Mucosa of descending colon (tissue), 3 donors: ENCODE measurements around the gene CSPG4. TPM values are rescaled to one million over a fixed set of nuclear protein-coding genes. Genes with fewer than 3 reads are reported as not detected.
"Not testable (repeated sequence)": the region's sequence is repeated elsewhere in the genome, so short reads cannot be mapped to it uniquely, and the experiment has no call there.

Experiments used
- ATAC-seq: fragments of 200-7000 bp; cut with Tn5 transposase; one replicate; pipeline ENCODE4 v1.9.1; 2020; ENCODE audit warnings: mild to moderate bottlenecking, moderate library complexity
- DNase-seq, 3 donors: peaks; one replicate each; pipeline ENCODE4 v3.0.0-alpha.2; 2020
- H3K36me3 ChIP-seq: fragments of 200-600 bp; one replicate; pipeline ENCODE4 v1.8.0; 2021; ENCODE audit warnings: low read depth, mild to moderate bottlenecking
- H3K4me1 ChIP-seq: fragments of 200-600 bp; one replicate; pipeline ENCODE4 v1.8.0; 2021; ENCODE audit warnings: low read depth, mild to moderate bottlenecking
- H3K4me3 ChIP-seq: fragments of 200-600 bp; one replicate; pipeline ENCODE4 v1.8.0; 2021; ENCODE audit warnings: mild to moderate bottlenecking
- H3K9me3 ChIP-seq: fragments of 200-600 bp; one replicate; pipeline ENCODE4 v1.8.0; 2021; ENCODE audit warnings: mild to moderate bottlenecking
- intact Hi-C, 2 donors: fragments of 100-400 bp; cut with DNase I in 1 of 2; cut with micrococcal nuclease in 1 of 2; formaldehyde crosslinking; loops; one replicate each; pipeline versions ENCODE4 v1.11.0 to v1.11.1; 2022; cut with DNase I, micrococcal nuclease
- total RNA-seq, 3 donors: library from RNA; stranded (reverse); fragmentation: NEBNext Ultra II Directional in 2 of 3; extraction: Animal tissue kit (Norgen Biotek cat#: 25700) in 2 of 3; gene quantifications; one replicate each; pipeline versions ENCODE4 v1.2.1 to v1.2.4, GENCODE V29; 2021 to 2023
- TF ChIP-seq, protein P1 (sequence below): fragments of 200-600 bp; IDR thresholded peaks from one replicate; pipeline ENCODE4 v1.8.0; 2022; ENCODE audit warnings: antibody characterized with exemption, mild to moderate bottlenecking
- donor health status: DM: no; HTN: no; CAD: no; lungs with moderate emphysema.
- donor health status: DM: no; HTN: no; CAD: no.
- donor health status: DM: no; HTN: yes; CAD: no.

The CSPG4 gene
- total RNA-seq, 3 donors from 2014 or later: 3.0 to 86.8 (median 7.8) TPM

DNA sequence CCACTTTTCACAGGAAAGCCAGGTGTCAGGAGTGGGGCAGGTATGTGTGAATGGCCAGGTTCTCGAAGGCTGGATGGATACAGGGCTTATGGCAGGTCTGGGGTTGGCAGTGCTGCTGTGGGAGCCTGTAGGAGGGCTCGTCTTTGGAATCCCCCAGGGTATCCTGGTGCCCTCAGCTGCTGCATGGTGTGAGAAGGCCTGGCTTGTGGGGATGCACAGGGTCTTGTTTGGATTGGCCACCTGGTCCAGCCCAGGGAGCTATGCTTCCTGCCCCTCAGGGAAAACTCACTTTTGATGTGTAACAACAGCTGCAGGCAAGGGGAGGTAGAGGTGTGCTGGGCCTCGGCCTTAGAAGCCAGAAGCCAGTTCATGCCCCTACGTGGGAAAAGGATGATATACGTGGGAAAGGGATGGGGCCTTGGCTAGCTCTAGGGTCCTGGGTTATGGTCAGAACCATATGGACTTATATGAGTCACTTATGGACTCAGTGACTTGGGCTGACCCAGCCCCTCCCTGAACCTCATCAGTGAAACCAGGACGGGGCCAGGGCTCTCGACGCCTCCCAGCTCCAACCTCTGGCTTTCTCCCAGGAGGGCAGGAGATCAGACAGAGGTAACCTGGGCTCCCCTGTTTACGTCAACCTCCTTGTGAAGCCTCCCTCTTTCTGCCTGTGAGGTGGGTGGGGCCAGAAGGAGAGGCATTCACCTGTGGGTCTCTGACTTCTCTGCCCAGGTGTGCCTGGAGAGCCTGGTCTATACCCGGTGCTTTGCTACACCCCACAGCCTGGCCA lies 37.8 kb upstream of the CSPG4 start:
- no peaks in the 10 kb centered on the region for H3K9me3 ChIP-seq
- H3K4me3 ChIP-seq: no peak overlapping the region
- intact Hi-C loops: no loop called here
- ATAC-seq: no peak
- no peaks in the 10 kb centered on the region for H3K36me3 ChIP-seq
- H3K4me1 ChIP-seq: no peaks in the 10 kb centered on the region
- peak in 1 of 3 donors; percentile 14 for DNase-seq
- TF ChIP-seq, protein P1, sequence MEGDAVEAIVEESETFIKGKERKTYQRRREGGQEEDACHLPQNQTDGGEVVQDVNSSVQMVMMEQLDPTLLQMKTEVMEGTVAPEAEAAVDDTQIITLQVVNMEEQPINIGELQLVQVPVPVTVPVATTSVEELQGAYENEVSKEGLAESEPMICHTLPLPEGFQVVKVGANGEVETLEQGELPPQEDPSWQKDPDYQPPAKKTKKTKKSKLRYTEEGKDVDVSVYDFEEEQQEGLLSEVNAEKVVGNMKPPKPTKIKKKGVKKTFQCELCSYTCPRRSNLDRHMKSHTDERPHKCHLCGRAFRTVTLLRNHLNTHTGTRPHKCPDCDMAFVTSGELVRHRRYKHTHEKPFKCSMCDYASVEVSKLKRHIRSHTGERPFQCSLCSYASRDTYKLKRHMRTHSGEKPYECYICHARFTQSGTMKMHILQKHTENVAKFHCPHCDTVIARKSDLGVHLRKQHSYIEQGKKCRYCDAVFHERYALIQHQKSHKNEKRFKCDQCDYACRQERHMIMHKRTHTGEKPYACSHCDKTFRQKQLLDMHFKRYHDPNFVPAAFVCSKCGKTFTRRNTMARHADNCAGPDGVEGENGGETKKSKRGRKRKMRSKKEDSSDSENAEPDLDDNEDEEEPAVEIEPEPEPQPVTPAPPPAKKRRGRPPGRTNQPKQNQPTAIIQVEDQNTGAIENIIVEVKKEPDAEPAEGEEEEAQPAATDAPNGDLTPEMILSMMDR: no peak

DNA sequence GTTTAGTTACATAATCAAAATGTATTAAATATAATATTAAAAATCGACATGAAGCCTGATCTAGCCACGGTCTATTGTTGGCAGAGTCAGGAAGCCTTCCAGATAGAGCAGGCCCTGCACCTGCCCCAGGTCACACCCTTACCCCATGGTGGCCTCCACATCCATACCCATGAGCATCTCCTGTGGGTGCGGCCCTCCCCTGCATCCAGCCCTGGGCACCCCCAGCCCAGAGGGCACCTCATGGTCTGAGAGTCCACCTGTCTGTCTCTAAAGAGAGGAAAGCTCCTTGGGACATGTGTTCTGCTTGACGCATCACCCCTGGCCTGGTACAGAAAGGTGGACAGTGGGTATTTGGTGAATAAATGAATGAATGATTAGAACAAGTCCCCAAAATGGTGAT lies 37.2 kb upstream of the CSPG4 start:
- ATAC-seq: no peak
- TF ChIP-seq, protein P1: no peak
- H3K4me3 ChIP-seq: no peak overlapping the region

GRCh38 chr15:75748882-75749281 lies 36.2 kb upstream of the CSPG4 start:
- H3K4me1 ChIP-seq, H3K9me3 ChIP-seq, intact Hi-C loops, ATAC-seq, H3K4me3 ChIP-seq, H3K36me3 ChIP-seq: not testable (repeated sequence)
- peak in 1 of 3 donors; percentile 25 for DNase-seq

More for the DNA sequence above, 37.2 kb upstream of the CSPG4 start:
- intact Hi-C loops: no loop called here
- Histone ChIP-seq H3K4me1 (no peaks in the 10 kb centered on the region), H3K9me3 (no peaks in the 10 kb centered on the region), H3K36me3 (no peaks in the 10 kb centered on the region)
- DNase-seq: peak in 1 of 3 donors; percentile 23

GRCh38 chr15:75747121-75747520 lies 34.5 kb upstream of the CSPG4 start:
- H3K4me3 ChIP-seq, H3K4me1 ChIP-seq, H3K9me3 ChIP-seq, DNase-seq, intact Hi-C loops, ATAC-seq, H3K36me3 ChIP-seq: not testable (repeated sequence)

DNA sequence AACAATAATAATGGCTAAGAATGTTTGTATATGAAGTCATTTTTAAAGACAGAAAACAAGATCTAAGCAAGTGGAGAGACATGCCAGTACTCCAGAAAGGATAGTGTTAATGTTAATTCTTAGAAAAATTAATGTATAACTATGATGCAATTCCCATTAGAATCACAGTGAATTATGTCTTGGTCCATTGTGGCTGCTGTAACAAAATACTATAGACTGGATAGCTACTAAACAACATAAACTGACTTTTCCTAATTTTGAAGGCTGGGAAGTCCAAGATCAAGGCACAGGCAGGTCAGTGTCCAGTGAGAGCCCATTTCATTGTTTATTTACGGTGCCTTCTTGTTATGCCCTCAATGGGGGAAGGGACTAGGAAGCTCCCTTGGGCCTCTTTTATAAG lies 32.7 kb upstream of the CSPG4 start:
- Histone ChIP-seq H3K4me3 (no peak overlapping the region), H3K9me3 (no peaks in the 10 kb centered on the region), H3K4me1 (no peaks in the 10 kb centered on the region), H3K36me3 (no peaks in the 10 kb centered on the region)
- intact Hi-C loops: no loop called here
- TF ChIP-seq, protein P1: no peak
- ATAC-seq (no peak), DNase-seq (no peak)

DNA sequence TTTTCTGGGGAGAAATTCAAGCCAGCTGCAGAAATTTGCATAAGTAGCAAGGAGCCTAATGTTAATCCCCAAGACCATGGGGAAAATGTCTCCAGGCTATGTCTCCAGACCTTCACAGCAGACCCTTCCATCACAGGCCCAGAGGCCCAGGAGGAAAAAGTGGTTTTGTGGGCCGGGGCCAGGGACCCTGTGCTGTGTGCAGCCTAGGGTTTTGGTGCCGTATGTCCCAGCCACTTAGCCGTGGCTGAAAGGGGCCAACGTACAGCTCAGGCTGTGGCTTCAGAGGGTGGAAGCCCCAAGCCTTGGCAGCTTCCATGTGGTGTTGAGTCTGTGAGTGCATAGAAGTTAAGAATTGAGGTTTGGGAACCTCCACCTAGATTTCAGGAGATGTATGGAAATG lies 29.7 kb upstream of the CSPG4 start:
- H3K36me3 ChIP-seq, H3K9me3 ChIP-seq, H3K4me1 ChIP-seq, H3K4me3 ChIP-seq, ATAC-seq, intact Hi-C loops: not testable (repeated sequence)
- peak in 2 of 3 donors; percentile 8 to 16 for DNase-seq

DNA sequence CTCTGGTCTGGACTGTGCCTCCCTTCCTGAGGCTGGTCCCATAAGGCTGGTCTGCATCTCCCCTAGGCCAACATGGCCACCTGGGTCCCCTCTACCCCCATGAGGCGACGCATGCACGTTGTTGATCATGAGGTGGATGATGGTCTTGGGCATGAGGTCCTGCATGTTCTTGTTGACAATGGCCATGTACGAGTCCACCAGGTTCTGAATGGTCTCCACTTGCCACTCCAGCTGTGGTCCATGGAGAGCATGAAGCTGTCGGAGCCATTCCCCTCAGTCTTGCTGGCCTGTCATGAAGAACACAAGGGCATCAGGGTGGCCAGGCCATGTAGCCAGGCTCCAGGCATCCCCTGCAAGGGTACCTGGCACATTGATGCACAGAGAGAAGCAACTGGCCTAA lies 27.1 kb upstream of the CSPG4 start:
- H3K9me3 ChIP-seq: no peaks in the 10 kb centered on the region
- H3K4me1 ChIP-seq: no peaks in the 10 kb centered on the region
- ATAC-seq (no peak), DNase-seq (peak in 1 of 3 donors; percentile 20)
- H3K4me3 ChIP-seq: no peak overlapping the region
- TF ChIP-seq, protein P1: no peak
- intact Hi-C loops: no loop called here
- no peaks in the 10 kb centered on the region for H3K36me3 ChIP-seq
